Neural cell (in vitro differentiated cells): Measurements from ENCODE around the gene ATXN2. TPM values are rescaled to one million over a fixed set of nuclear protein-coding genes. Genes with fewer than 3 reads are reported as not detected.

Source experiments
- H2AFZ ChIP-seq: fragments of 200-600, 300-800 bp; sonication (generic), shearing (Covaris generic); 2 replicates; pipeline ENCODE4 v1.6.0; 2014; ENCODE audit warnings: low read depth, mild to moderate bottlenecking, antibody characterized with exemption, low read length, moderate library complexity
- H3F3A ChIP-seq: fragments of 200-600 bp; shearing (Covaris generic); 2 replicates; pipeline ENCODE4 v1.6.1; 2016; ENCODE audit warnings: mild to moderate bottlenecking, moderate library complexity, mixed read lengths, antibody characterized with exemption, low read length; ENCODE audit not compliant: insufficient read depth, poor library complexity, severe bottlenecking
- H3K27ac ChIP-seq: fragments of 200-600, 300-800 bp; sonication (generic), shearing (Covaris generic); 2 replicates; pipeline ENCODE4 v1.5.1; 2014; ENCODE audit warnings: mild to moderate bottlenecking, low read length, moderate library complexity
- H3K27me3 ChIP-seq: fragments of 300-800, 200-600 bp; sonication (generic), shearing (Covaris generic); 2 replicates; pipeline ENCODE4 v1.6.0; 2014; ENCODE audit warnings: mild to moderate bottlenecking, low read depth, low read length, moderate library complexity; ENCODE audit not compliant: insufficient read depth
- H3K36me3 ChIP-seq: fragments of 300-800, 200-600 bp; sonication (generic), shearing (Covaris generic); 2 replicates; pipeline ENCODE4 v1.5.1; 2014; ENCODE audit warnings: mild to moderate bottlenecking, antibody characterized with exemption, low read length, moderate library complexity; ENCODE audit not compliant: insufficient read depth
- H3K4me2 ChIP-seq: fragments of 300-800, 200-600 bp; sonication (generic), shearing (Covaris generic); 2 replicates; pipeline ENCODE4 v1.6.0; 2014; ENCODE audit warnings: mild to moderate bottlenecking, low read length
- H3K4me3 ChIP-seq: fragments of 300-800, 200-600 bp; sonication (generic), shearing (Covaris generic); 2 replicates; pipeline ENCODE4 v1.5.1; 2014; ENCODE audit warnings: mild to moderate bottlenecking, low read length, moderate library complexity
- H3K79me2 ChIP-seq: fragments of 200-600 bp; shearing (Covaris generic); replicated peaks from 2 replicates; pipeline ENCODE4 v1.6.0; 2014; ENCODE audit warnings: mild to moderate bottlenecking, low read length, moderate library complexity; ENCODE audit not compliant: insufficient read depth
- H3K9ac ChIP-seq: fragments of 300-800, 200-600 bp; sonication (generic), shearing (Covaris generic); 2 replicates; pipeline ENCODE4 v1.6.1; 2016; ENCODE audit warnings: mild to moderate bottlenecking, low read length, mixed read lengths
- H3K9me2 ChIP-seq: fragments of 200-600 bp; shearing (Covaris generic); 2 replicates; pipeline ENCODE4 v1.6.1; 2016; ENCODE audit warnings: mild to moderate bottlenecking, low read length, mixed read lengths; ENCODE audit not compliant: insufficient read depth
- H3K9me3 ChIP-seq: fragments of 200-600, 300-800 bp; sonication (generic), shearing (Covaris generic); 2 replicates; pipeline ENCODE4 v1.6.1; 2016; ENCODE audit warnings: mild to moderate bottlenecking, mixed run types, low read length, moderate library complexity, mixed read lengths
- H4K20me1 ChIP-seq: fragments of 200-600 bp; shearing (Covaris generic); 2 replicates; pipeline ENCODE4 v1.6.1; 2016; ENCODE audit warnings: mild to moderate bottlenecking, mixed run types; ENCODE audit not compliant: insufficient read depth
- CTCF ChIP-seq: fragments of 450-650 bp; IDR thresholded peaks from 2 replicates; pipeline ENCODE4 v1.5.1; 2014; ENCODE audit warnings: antibody characterized with exemption, mild to moderate bottlenecking, moderate library complexity; ENCODE audit not compliant: poor library complexity, severe bottlenecking
- EP300 ChIP-seq: fragments of 450-650 bp; conservative IDR thresholded peaks from 2 replicates; pipeline ENCODE4 v1.6.1; 2014; ENCODE audit warnings: antibody characterized with exemption, mild to moderate bottlenecking, moderate library complexity; ENCODE audit not compliant: poor library complexity, severe bottlenecking
- EZH2 ChIP-seq: fragments of 200-600, 300-800 bp; shearing (Covaris generic), sonication (generic); IDR thresholded peaks from 2 replicates; pipeline ENCODE4 v1.6.1; 2014; ENCODE audit warnings: antibody characterized with exemption, low read length, borderline replicate concordance, mild to moderate bottlenecking; ENCODE audit not compliant: insufficient read depth, poor library complexity, severe bottlenecking
- MXI1 ChIP-seq: fragments of 450-650 bp; conservative IDR thresholded peaks from 2 replicates; pipeline ENCODE4 v1.6.1; 2014; ENCODE audit warnings: antibody characterized with exemption, mild to moderate bottlenecking; ENCODE audit not compliant: poor library complexity, severe bottlenecking
- POLR2AphosphoS5 ChIP-seq: IDR thresholded peaks from 2 replicates; pipeline ENCODE4 v1.6.1; 2012
- RAD21 ChIP-seq: fragments of 450-650 bp; conservative IDR thresholded peaks from 2 replicates; pipeline ENCODE4 v1.6.1; 2014; ENCODE audit warnings: antibody characterized with exemption, mild to moderate bottlenecking, moderate library complexity
- SMC3 ChIP-seq: fragments of 450-650 bp; conservative IDR thresholded peaks from 2 replicates; pipeline ENCODE4 v1.6.1; 2014; ENCODE audit warnings: antibody characterized with exemption, mild to moderate bottlenecking, moderate library complexity; ENCODE audit not compliant: poor library complexity
- TAF1 ChIP-seq: IDR thresholded peaks from 2 replicates; pipeline ENCODE4 v1.6.1; 2012; ENCODE audit warnings: low read depth
- polyA plus RNA-seq: library from polyadenylated mRNA; depleted of rRNA; stranded (reverse); fragments of >200 nt; gene quantifications from 2 replicates; pipeline ENCODE4 v1.2.3, GENCODE V29; 2014
- TF ChIP-seq, protein P1 (sequence below): IDR thresholded peaks from 2 replicates; pipeline ENCODE4 v1.6.1; 2012; ENCODE audit warnings: borderline replicate concordance

ATXN2 gene
- polyA plus RNA-seq, 1 donor from 2014 or later, result 12.6 TPM

GRCh38 chr12:111409780-111410430 is 189.2 kb downstream of the ATXN2 start:
- Histone ChIP-seq H3K9me3 (no peaks in the 10 kb centered on the region), H3K79me2 (no peaks in the 10 kb centered on the region), H3K9me2 (no peaks in the 10 kb centered on the region), H2AFZ (no peak overlapping the region), H3K27me3 (peaks cover 11% of the 10 kb centered on the region), H3K27ac (no peak overlapping the region), H3K36me3 (no peaks in the 10 kb centered on the region), H4K20me1 (no peaks in the 10 kb centered on the region), H3K4me2 (no peak overlapping the region), H3K9ac (no peak overlapping the region), H3K4me3 (no peak overlapping the region), H3F3A (no peaks in the 10 kb centered on the region)
- TF ChIP-seq, protein P1, sequence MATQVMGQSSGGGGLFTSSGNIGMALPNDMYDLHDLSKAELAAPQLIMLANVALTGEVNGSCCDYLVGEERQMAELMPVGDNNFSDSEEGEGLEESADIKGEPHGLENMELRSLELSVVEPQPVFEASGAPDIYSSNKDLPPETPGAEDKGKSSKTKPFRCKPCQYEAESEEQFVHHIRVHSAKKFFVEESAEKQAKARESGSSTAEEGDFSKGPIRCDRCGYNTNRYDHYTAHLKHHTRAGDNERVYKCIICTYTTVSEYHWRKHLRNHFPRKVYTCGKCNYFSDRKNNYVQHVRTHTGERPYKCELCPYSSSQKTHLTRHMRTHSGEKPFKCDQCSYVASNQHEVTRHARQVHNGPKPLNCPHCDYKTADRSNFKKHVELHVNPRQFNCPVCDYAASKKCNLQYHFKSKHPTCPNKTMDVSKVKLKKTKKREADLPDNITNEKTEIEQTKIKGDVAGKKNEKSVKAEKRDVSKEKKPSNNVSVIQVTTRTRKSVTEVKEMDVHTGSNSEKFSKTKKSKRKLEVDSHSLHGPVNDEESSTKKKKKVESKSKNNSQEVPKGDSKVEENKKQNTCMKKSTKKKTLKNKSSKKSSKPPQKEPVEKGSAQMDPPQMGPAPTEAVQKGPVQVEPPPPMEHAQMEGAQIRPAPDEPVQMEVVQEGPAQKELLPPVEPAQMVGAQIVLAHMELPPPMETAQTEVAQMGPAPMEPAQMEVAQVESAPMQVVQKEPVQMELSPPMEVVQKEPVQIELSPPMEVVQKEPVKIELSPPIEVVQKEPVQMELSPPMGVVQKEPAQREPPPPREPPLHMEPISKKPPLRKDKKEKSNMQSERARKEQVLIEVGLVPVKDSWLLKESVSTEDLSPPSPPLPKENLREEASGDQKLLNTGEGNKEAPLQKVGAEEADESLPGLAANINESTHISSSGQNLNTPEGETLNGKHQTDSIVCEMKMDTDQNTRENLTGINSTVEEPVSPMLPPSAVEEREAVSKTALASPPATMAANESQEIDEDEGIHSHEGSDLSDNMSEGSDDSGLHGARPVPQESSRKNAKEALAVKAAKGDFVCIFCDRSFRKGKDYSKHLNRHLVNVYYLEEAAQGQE, result no peak
- TF ChIP-seq EZH2, result no peak
- TF ChIP-seq MXI1, result no peak
- no peak for TF ChIP-seq CTCF
- no peak for TF ChIP-seq SMC3
- TF ChIP-seq RAD21, result no peak
- TF ChIP-seq EP300, result no peak
- no peak for TF ChIP-seq TAF1
- no peak for TF ChIP-seq POLR2AphosphoS5

GRCh38 chr12:111409403-111409779 is 189.7 kb downstream of the ATXN2 start:
- Histone ChIP-seq H3K27ac (no peak overlapping the region), H3K4me2 (no peak overlapping the region), H3K9ac (no peak overlapping the region), H3F3A (no peaks in the 10 kb centered on the region), H3K9me2 (no peaks in the 10 kb centered on the region), H4K20me1 (no peaks in the 10 kb centered on the region), H3K36me3 (no peaks in the 10 kb centered on the region), H3K79me2 (no peaks in the 10 kb centered on the region), H3K27me3 (peaks cover 16% of the 10 kb centered on the region), H3K9me3 (no peaks in the 10 kb centered on the region), H2AFZ (no peak overlapping the region), H3K4me3 (no peak overlapping the region)
- no peak for TF ChIP-seq EP300
- no peak for TF ChIP-seq EZH2
- TF ChIP-seq CTCF, result no peak
- TF ChIP-seq RAD21, result no peak
- TF ChIP-seq TAF1, result no peak
- no peak for TF ChIP-seq MXI1
- TF ChIP-seq, protein P1, result no peak
- TF ChIP-seq SMC3, result no peak
- TF ChIP-seq POLR2AphosphoS5, result no peak
